Keratinocyte (primary cell): ENCODE measurements around the gene CDH13. TPM values are rescaled to one million over a fixed set of nuclear protein-coding genes. Genes with fewer than 3 reads are reported as not detected.

ENCODE experiments used
- DNase-seq: peaks from one replicate; pipeline ENCODE4 v3.0.0-alpha.2; 2011; ENCODE audit warnings: low read depth, missing footprints, low spot score
- FAIRE-seq: peaks from 2 replicates; lab custom pipeline; 2011; peaks lifted over from hg19 to GRCh38; lab: Jason Lieb, UNC
- H2AFZ ChIP-seq: 2 replicates; pipeline ENCODE4 v1.6.0; 2012; ENCODE audit warnings: low read length, control low read depth, inconsistent platforms; ENCODE audit not compliant: control insufficient read depth
- H3K27ac ChIP-seq: 2 replicates; pipeline ENCODE4 v1.5.1; 2011; ENCODE audit warnings: low read length; ENCODE audit not compliant: control insufficient read depth, insufficient read depth
- H3K27me3 ChIP-seq: 3 replicates; pipeline ENCODE4 v1.6.0; 2011; ENCODE audit warnings: low read length; ENCODE audit not compliant: control insufficient read depth, insufficient read depth; ENCODE audit errors: extremely low read depth
- H3K36me3 ChIP-seq, 2 experiments: 2 replicates in 1 of 2; 3 replicates in 1 of 2; pipeline ENCODE4 v1.5.1; 2011; ENCODE audit warnings: low read length in 2 of 2, mild to moderate bottlenecking in 1 of 2; ENCODE audit not compliant: control insufficient read depth in 2 of 2, insufficient read depth in 2 of 2; ENCODE audit errors: extremely low read depth in 1 of 2
- H3K4me1 ChIP-seq: 3 replicates; pipeline ENCODE4 v1.5.1; 2011; ENCODE audit warnings: low read length; ENCODE audit not compliant: control insufficient read depth, insufficient read depth; ENCODE audit errors: extremely low read depth
- H3K4me2 ChIP-seq: 3 replicates; pipeline ENCODE4 v1.6.0; 2011; ENCODE audit warnings: low read depth, low read length; ENCODE audit not compliant: control insufficient read depth, insufficient read depth; ENCODE audit errors: extremely low read depth
- H3K4me3 ChIP-seq, 3 experiments: fragments of 200-600 bp in 1 of 3; sonication (generic) in 1 of 3; 2 replicates in 2 of 3; 3 replicates in 1 of 3; pipeline ENCODE4 v1.5.1; 2011 to 2016; ENCODE audit warnings: low read length in 3 of 3, mild to moderate bottlenecking in 3 of 3, control low read depth in 2 of 3, inconsistent platforms in 1 of 3, low read depth in 1 of 3, mixed read lengths in 1 of 3, mixed run types in 1 of 3, moderate library complexity in 1 of 3; ENCODE audit not compliant: control insufficient read depth in 2 of 3, insufficient read depth in 2 of 3; ENCODE audit errors: extremely low read depth in 1 of 3
- H3K79me2 ChIP-seq: 2 replicates; pipeline ENCODE4 v1.6.0; 2012; ENCODE audit warnings: low read length; ENCODE audit not compliant: control insufficient read depth, insufficient read depth
- H3K9ac ChIP-seq: 3 replicates; pipeline ENCODE4 v1.6.0; 2011; ENCODE audit warnings: low read length; ENCODE audit not compliant: control insufficient read depth, insufficient read depth; ENCODE audit errors: extremely low read depth
- H3K9me1 ChIP-seq: 3 replicates; pipeline ENCODE4 v1.6.0; 2011; ENCODE audit warnings: low read length; ENCODE audit not compliant: control insufficient read depth, insufficient read depth; ENCODE audit errors: extremely low read depth
- H3K9me3 ChIP-seq: 2 replicates; pipeline ENCODE4 v1.5.1; 2012; ENCODE audit warnings: low read depth, low read length; ENCODE audit not compliant: control insufficient read depth
- H4K20me1 ChIP-seq: 3 replicates; pipeline ENCODE4 v1.6.0; 2011; ENCODE audit warnings: low read length; ENCODE audit not compliant: control insufficient read depth, insufficient read depth; ENCODE audit errors: extremely low read depth
- EZH2 ChIP-seq: IDR thresholded peaks from one replicate; pipeline ENCODE4 v1.6.1; 2012; ENCODE audit warnings: inconsistent platforms, mild to moderate bottlenecking, low read length, moderate library complexity
- dilution Hi-C: fragments of 300-500 bp; cut with MboI; formaldehyde crosslinking; loops from one replicate; pipeline ENCODE4 v1.7.0; 2020; ENCODE audit warnings: low sequenced_read_pairs; ENCODE audit not compliant: extremely low pct_ligation_motif_present
- polyA plus RNA-seq, 5 experiments: library from polyadenylated mRNA; depleted of rRNA in 3 of 5; stranded (reverse) in 3 of 5; stranded (forward) in 1 of 5; unstranded in 1 of 5; fragments of >200 nt; gene quantifications; 1 replicate in 1 of 5; 2 replicates in 3 of 5; 3 replicates in 1 of 5; pipeline versions ENCODE4 v1.2.1 to v1.2.3, GENCODE V29; 2011 to 2012; ENCODE audit warnings: missing spikeins in 2 of 5, low read depth in 1 of 5, low replicate concordance in 1 of 5
- TF ChIP-seq, protein P1 (sequence below), 3 experiments: IDR thresholded peaks in 1 of 3; conservative IDR thresholded peaks in 1 of 3; optimal IDR thresholded peaks in 1 of 3; 2 replicates in 2 of 3; 3 replicates in 1 of 3; pipeline versions ENCODE3 to v1.5.1; 2011; ENCODE audit warnings: low read length in 3 of 3, mild to moderate bottlenecking in 3 of 3, moderate library complexity in 2 of 3, control low read depth in 1 of 3, inconsistent platforms in 1 of 3; ENCODE audit not compliant: insufficient read depth in 2 of 3; ENCODE audit errors: extremely low read depth in 1 of 3

Gene CDH13
- polyA plus RNA-seq, 1 donor (not counting 4 experiments of a cell fraction or from before 2014, with no cell fraction given), result 111 TPM

DNA sequence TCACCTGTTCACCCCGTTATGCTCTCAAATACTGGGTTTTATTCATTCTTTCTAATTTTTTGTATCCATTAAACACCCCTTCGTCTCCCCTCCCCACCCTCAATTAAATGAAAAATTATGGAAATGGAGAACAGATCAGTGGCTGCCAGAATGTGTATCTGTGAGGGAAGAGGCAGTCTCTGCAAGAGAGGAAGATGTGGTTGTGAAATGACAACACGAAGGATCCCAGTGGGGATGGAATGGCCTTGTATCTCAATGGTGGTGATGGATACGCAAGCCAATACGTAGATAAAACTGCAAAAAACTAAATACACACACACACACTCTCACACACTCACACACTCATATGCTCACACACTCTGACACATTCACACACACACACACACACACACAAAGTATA is 570.7 kb downstream of the CDH13 start:
- H3K9ac ChIP-seq, result no peak overlapping the region
- no peak overlapping the region for H3K4me3 ChIP-seq
- no peak overlapping the region for H3K27ac ChIP-seq
- TF ChIP-seq EZH2, result no peak
- TF ChIP-seq, protein P1, sequence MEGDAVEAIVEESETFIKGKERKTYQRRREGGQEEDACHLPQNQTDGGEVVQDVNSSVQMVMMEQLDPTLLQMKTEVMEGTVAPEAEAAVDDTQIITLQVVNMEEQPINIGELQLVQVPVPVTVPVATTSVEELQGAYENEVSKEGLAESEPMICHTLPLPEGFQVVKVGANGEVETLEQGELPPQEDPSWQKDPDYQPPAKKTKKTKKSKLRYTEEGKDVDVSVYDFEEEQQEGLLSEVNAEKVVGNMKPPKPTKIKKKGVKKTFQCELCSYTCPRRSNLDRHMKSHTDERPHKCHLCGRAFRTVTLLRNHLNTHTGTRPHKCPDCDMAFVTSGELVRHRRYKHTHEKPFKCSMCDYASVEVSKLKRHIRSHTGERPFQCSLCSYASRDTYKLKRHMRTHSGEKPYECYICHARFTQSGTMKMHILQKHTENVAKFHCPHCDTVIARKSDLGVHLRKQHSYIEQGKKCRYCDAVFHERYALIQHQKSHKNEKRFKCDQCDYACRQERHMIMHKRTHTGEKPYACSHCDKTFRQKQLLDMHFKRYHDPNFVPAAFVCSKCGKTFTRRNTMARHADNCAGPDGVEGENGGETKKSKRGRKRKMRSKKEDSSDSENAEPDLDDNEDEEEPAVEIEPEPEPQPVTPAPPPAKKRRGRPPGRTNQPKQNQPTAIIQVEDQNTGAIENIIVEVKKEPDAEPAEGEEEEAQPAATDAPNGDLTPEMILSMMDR (optimal IDR thresholded peaks at IDR 0.05 in 1 of 3, IDR thresholded peaks at IDR 0.05 in 1 of 3, conservative IDR thresholded peaks at IDR 0.05 in 1 of 3; ENCODE audit: extremely low read depth in 1 of 3, insufficient read depth in 2 of 3, low read length in 3 of 3), result no peak
- DNase-seq (no peak), FAIRE-seq (no peak)
- H3K9me1 ChIP-seq, result no peaks in the 10 kb centered on the region
- no peaks in the 10 kb centered on the region for H3K4me1 ChIP-seq
- peaks cover 3% of the 10 kb centered on the region for H4K20me1 ChIP-seq
- no peaks in the 10 kb centered on the region for H3K79me2 ChIP-seq
- no peaks in the 10 kb centered on the region for H3K27me3 ChIP-seq
- no peaks in the 10 kb centered on the region for H3K36me3 ChIP-seq
- dilution Hi-C loops, result no loop called here
- no peaks in the 10 kb centered on the region for H3K9me3 ChIP-seq
- H2AFZ ChIP-seq, result no peak overlapping the region
- no peak overlapping the region for H3K4me2 ChIP-seq

DNA sequence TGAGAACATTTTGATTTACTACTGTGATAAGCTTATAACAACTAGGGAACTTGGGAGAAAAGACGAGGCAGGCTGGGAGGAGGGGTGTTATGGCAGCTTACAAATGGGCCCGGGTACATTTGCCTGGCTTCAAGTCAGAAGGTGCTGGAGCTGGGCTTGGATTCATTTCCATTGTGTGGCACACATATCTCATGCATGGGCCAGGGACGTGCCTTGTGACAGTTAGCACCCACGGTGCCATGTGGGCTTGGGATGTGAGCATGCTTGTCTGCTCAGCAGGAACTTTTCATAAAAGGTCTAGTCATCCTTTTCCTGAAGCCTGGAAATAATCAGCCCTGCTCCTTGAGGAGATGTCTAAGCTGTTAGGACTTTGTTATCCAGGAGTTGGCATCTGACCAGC is 572.2 kb downstream of the CDH13 start:
- dilution Hi-C loops, result no loop called here
- TF ChIP-seq EZH2, result no peak
- TF ChIP-seq, protein P1 (optimal IDR thresholded peaks at IDR 0.05 in 1 of 3, IDR thresholded peaks at IDR 0.05 in 1 of 3, conservative IDR thresholded peaks at IDR 0.05 in 1 of 3; ENCODE audit: extremely low read depth in 1 of 3, insufficient read depth in 2 of 3, low read length in 3 of 3), result no peak
- Histone ChIP-seq H3K9me1 (no peaks in the 10 kb centered on the region), H3K79me2 (no peaks in the 10 kb centered on the region), H3K4me2 (no peak overlapping the region), H4K20me1 (peaks cover 3% of the 10 kb centered on the region), H3K27me3 (no peaks in the 10 kb centered on the region), H2AFZ (no peak overlapping the region), H3K9me3 (no peaks in the 10 kb centered on the region), H3K27ac (no peak overlapping the region), H3K9ac (no peak overlapping the region), H3K4me3 (no peak overlapping the region), H3K4me1 (no peaks in the 10 kb centered on the region), H3K36me3 (no peaks in the 10 kb centered on the region)
- DNase-seq (no peak), FAIRE-seq (no peak)
